ENCODE results near the gene CD6. TPM values are rescaled to one million over a fixed set of nuclear protein-coding genes. Genes with fewer than 3 reads are reported as not detected.

The CD6 gene
- total and polyA plus RNA-seq, 10 of the 15 experiments (the other 5 are each of a cell fraction or from before 2014, with no cell fraction given), result 0.37 to 17.6 (median 6.2) TPM

DNA sequence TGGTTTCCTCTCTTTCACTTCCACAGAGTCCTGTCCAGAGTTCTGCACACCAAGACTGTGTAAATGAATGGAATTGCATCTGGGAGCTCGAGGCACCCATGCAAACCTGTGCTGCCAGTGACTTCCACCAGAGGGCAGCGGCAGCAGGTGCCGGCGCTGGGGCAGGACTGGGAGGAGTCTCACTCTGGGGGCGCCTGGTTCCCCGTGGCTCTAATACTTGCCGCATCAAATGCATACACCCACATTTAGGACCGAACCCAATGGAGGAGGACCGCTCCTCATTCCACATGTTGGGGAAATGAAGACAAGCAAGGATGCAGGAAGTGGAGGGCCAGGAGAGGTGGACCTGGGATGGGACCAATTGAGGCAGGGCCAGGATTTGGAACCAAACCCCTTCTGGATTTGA, 1.1 kb upstream of the CD6 start (continued):
- TF ChIP-seq TBL1XR1 (IDR thresholded peaks at IDR 0.05; ENCODE audit: low read depth, low read length) (no peak), STAT3 (IDR thresholded peaks at IDR 0.05; ENCODE audit: low read depth, low read length) (no peak), BHLHE40 (IDR thresholded peaks at IDR 0.05; ENCODE audit: borderline replicate concordance in 1 of 2, low read depth in 2 of 2, low read length in 1 of 2) (peak in 1 of 2 experiments; percentile 40; a peak in 2 of 4 replicates), SMAD5 (IDR thresholded peaks at IDR 0.05; ENCODE audit: low read depth) (no peak), PBX3 (IDR thresholded peaks at IDR 0.05; ENCODE audit: insufficient replicate concordance, low read depth, low read length) (no peak), ATF7 (IDR thresholded peaks at IDR 0.05; ENCODE audit: low read depth) (no peak), MTA3 (IDR thresholded peaks at IDR 0.05; ENCODE audit: borderline replicate concordance, low read length) (no peak), TCF12 (IDR thresholded peaks at IDR 0.05; ENCODE audit: low read depth, low read length) (0 out of 2 replicates have a peak, but pooled peaks have one; percentile 38), RELA (IDR thresholded peaks at IDR 0.05; ENCODE audit: borderline replicate concordance, partially characterized antibody) (no peak), ZNF217 (IDR thresholded peaks at IDR 0.05) (no peak), BCL11A (IDR thresholded peaks at IDR 0.05; ENCODE audit: low read depth, low read length) (no peak), MTA2 (IDR thresholded peaks at IDR 0.05; ENCODE audit: low read depth) (no peak), RAD21 (IDR thresholded peaks at IDR 0.05; ENCODE audit: insufficient read depth, low read depth, low read length) (peak; percentile 90), STAT1 (conservative IDR thresholded peaks at IDR 0.05) (no peak), IRF3 (IDR thresholded peaks at IDR 0.05) (no peak)
- TF ChIP-seq, protein P1, sequence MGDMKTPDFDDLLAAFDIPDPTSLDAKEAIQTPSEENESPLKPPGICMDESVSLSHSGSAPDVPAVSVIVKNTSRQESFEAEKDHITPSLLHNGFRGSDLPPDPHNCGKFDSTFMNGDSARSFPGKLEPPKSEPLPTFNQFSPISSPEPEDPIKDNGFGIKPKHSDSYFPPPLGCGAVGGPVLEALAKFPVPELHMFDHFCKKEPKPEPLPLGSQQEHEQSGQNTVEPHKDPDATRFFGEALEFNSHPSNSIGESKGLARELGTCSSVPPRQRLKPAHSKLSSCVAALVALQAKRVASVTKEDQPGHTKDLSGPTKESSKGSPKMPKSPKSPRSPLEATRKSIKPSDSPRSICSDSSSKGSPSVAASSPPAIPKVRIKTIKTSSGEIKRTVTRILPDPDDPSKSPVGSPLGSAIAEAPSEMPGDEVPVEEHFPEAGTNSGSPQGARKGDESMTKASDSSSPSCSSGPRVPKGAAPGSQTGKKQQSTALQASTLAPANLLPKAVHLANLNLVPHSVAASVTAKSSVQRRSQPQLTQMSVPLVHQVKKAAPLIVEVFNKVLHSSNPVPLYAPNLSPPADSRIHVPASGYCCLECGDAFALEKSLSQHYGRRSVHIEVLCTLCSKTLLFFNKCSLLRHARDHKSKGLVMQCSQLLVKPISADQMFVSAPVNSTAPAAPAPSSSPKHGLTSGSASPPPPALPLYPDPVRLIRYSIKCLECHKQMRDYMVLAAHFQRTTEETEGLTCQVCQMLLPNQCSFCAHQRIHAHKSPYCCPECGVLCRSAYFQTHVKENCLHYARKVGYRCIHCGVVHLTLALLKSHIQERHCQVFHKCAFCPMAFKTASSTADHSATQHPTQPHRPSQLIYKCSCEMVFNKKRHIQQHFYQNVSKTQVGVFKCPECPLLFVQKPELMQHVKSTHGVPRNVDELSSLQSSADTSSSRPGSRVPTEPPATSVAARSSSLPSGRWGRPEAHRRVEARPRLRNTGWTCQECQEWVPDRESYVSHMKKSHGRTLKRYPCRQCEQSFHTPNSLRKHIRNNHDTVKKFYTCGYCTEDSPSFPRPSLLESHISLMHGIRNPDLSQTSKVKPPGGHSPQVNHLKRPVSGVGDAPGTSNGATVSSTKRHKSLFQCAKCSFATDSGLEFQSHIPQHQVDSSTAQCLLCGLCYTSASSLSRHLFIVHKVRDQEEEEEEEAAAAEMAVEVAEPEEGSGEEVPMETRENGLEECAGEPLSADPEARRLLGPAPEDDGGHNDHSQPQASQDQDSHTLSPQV (IDR thresholded peaks at IDR 0.05), result no peak
- TF ChIP-seq, protein P2, sequence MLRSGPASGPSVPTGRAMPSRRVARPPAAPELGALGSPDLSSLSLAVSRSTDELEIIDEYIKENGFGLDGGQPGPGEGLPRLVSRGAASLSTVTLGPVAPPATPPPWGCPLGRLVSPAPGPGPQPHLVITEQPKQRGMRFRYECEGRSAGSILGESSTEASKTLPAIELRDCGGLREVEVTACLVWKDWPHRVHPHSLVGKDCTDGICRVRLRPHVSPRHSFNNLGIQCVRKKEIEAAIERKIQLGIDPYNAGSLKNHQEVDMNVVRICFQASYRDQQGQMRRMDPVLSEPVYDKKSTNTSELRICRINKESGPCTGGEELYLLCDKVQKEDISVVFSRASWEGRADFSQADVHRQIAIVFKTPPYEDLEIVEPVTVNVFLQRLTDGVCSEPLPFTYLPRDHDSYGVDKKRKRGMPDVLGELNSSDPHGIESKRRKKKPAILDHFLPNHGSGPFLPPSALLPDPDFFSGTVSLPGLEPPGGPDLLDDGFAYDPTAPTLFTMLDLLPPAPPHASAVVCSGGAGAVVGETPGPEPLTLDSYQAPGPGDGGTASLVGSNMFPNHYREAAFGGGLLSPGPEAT (IDR thresholded peaks at IDR 0.05; ENCODE audit: low read depth), result 0 out of 2 replicates have a peak, but pooled peaks have one; percentile 24
- TF ChIP-seq, protein P3, sequence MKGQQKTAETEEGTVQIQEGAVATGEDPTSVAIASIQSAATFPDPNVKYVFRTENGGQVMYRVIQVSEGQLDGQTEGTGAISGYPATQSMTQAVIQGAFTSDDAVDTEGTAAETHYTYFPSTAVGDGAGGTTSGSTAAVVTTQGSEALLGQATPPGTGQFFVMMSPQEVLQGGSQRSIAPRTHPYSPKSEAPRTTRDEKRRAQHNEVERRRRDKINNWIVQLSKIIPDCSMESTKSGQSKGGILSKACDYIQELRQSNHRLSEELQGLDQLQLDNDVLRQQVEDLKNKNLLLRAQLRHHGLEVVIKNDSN (IDR thresholded peaks at IDR 0.05; ENCODE audit: borderline replicate concordance, extremely low read length, insufficient read depth, low read depth, low read length), result no peak
- TF ChIP-seq, protein P4, sequence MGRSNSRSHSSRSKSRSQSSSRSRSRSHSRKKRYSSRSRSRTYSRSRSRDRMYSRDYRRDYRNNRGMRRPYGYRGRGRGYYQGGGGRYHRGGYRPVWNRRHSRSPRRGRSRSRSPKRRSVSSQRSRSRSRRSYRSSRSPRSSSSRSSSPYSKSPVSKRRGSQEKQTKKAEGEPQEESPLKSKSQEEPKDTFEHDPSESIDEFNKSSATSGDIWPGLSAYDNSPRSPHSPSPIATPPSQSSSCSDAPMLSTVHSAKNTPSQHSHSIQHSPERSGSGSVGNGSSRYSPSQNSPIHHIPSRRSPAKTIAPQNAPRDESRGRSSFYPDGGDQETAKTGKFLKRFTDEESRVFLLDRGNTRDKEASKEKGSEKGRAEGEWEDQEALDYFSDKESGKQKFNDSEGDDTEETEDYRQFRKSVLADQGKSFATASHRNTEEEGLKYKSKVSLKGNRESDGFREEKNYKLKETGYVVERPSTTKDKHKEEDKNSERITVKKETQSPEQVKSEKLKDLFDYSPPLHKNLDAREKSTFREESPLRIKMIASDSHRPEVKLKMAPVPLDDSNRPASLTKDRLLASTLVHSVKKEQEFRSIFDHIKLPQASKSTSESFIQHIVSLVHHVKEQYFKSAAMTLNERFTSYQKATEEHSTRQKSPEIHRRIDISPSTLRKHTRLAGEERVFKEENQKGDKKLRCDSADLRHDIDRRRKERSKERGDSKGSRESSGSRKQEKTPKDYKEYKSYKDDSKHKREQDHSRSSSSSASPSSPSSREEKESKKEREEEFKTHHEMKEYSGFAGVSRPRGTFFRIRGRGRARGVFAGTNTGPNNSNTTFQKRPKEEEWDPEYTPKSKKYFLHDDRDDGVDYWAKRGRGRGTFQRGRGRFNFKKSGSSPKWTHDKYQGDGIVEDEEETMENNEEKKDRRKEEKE (IDR thresholded peaks at IDR 0.05), result no peak
